NCI-H1105 (cell line): ENCODE measurements around the gene HACE1.
"Not testable (repeated sequence)": the region's sequence is repeated elsewhere in the genome, so short reads cannot be mapped to it uniquely, and the experiment has no call there.

ENCODE experiments used
- DNase-seq: peaks from one replicate; lab custom pipeline; 2025; lab: John Stamatoyannopoulos, UW

The HACE1 gene

DNA sequence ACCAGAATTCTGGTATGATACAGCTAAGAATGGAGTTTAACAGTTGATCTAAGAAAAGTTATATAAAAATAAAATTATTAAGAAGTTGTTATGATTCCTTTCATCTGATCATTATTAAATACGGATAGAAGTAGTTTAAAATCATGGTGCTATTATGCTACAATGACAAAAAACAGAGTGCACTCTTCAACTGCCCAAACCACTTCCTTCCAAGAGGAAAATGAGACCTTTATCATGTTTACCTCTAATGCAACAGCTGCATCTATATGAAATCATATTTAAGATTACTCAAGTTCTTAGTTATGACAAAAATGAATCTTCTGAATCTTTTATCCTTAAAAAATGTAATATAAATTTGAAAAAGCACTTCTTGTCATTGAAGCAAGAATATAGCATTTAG lies 31.2 kb downstream of the HACE1 start:
- DNase-seq = no peak

DNA sequence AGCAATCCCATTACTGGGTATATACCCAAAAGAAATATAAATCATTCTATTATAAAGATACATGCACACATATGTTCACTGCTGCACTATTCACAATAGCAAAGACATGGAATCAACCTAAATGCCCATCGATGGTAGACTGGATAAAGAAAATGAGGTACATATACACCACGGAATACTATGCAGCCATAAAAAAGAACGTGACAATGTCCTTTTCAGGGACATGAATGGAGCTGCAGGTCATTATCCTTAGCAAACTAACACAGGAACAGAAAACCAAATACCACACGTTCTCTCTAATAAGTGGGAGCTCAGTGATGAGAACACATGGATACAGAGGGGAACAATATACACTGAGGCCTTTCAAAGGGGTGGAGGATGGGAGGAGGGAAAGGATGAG lies 38.9 kb downstream of the HACE1 start:
- DNase-seq = not testable (repeated sequence)

DNA sequence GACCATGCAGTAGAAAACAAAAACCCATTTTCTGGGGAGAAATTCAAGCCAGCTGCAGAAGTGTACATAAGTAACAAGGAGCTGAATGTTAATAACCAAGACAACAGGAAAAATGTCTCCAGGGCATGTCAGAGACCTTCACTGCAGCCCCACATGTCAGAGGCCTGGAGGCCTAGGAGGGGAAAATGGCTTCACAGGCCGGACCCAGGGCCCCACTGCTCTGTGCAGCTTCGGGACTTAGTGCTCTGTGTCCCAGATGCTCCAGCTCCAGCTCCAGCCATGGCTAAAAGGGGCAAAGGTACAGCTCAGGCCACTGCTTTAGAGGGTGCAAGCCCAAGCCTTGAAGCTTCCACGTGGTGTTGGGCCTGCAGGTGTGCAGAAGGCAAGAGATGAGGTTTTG lies 43.6 kb downstream of the HACE1 start:
- no peak for DNase-seq

DNA sequence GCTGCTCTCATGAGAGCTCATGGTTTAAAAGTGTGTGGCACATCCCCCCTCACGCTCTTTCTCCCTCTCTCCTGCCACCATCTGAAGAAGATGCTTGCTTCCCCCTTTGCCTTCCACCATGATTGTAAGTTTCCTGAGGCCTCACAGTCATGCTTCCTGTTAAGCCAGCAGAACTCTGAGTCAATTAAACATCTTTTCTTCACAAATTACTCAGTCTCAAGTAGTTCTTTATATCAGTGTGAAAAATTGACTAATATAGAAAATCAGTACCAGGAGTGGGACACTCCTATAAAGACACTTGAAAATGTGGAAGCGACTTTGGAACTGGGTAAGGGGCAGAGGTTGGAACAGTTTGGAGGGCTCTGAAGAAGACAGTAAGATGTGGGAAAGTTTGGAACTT lies 45.0 kb downstream of the HACE1 start:
- DNase-seq = no peak

DNA sequence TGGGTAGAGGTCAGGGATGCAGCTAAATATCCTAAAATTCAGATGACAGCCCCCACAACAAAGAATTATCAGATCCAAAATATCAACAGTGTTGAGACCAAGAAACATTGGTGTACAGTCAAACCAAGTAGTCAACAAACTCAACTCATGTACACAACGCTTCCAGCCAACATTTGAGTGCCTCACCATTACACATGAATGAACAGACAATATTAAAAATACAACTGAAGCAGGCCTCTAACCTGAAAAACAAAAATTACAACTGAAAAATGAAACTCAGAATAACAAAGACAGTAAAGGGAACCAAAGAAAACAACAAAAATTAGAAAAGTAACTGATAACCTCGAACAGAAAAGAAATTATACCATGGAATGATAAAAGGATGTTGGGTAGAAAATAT lies 46.2 kb downstream of the HACE1 start:
- DNase-seq = no peak

DNA sequence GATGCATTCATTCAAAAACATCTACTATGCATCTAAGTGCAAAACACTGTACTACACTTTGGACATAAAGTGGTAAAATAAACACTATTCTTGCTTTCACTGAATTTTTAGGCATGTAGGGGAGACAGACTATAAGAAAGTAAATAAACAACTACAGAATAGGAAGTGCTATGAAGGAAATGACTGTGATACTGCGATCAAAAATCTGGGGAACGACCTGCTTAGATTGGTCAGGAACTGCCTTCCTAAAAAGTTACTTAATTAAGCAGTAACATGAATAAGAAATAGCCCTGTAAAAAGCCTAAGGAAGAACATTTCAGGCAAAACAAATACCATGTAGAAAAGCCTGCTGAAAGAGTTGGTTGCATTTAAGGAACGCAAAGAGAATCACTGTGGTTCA lies 50.6 kb downstream of the HACE1 start:
- no peak for DNase-seq

DNA sequence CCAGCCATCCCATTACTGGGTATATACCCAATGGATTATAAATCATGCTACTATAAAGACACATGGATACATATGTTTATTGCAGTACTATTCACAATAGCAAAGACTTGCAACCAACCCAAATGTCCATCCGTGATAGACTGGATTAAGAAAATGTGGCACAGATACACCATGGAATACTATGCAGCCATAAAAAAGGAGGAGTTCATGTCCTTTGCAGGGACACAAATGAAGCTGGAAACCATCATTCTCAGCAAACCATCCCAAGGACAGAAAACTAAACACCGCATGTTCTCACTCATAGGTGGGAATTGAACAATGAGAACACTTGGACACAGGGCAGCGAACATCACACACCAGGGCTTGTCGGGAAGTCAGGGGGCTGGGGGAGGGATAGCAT lies 54.4 kb downstream of the HACE1 start:
- DNase-seq = not testable (repeated sequence)

DNA sequence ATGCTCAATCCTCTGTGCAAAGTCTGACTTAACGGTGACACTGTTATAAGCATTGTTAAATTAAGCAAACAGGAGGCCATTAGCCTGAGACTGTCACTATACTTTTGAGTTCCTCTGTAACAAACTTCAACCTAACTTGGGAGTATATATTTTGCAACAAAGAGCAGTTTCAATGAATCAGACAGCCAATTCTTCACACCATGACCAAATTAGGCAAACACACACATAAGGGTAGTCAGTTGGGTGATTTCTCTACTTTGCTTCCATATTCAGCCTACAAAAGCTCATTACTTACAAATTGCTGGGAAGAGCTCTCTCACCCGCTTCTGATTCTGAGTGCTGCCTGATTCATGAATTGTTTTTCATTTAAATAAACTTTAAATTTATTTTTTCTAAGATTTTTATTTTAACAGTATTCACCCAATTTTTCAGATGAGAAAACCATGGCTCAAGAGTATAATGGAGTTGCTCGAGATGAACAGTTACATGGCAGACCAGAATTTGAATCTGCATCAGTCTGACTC lies 60.5 kb downstream of the HACE1 start:
- no peak for DNase-seq

DNA sequence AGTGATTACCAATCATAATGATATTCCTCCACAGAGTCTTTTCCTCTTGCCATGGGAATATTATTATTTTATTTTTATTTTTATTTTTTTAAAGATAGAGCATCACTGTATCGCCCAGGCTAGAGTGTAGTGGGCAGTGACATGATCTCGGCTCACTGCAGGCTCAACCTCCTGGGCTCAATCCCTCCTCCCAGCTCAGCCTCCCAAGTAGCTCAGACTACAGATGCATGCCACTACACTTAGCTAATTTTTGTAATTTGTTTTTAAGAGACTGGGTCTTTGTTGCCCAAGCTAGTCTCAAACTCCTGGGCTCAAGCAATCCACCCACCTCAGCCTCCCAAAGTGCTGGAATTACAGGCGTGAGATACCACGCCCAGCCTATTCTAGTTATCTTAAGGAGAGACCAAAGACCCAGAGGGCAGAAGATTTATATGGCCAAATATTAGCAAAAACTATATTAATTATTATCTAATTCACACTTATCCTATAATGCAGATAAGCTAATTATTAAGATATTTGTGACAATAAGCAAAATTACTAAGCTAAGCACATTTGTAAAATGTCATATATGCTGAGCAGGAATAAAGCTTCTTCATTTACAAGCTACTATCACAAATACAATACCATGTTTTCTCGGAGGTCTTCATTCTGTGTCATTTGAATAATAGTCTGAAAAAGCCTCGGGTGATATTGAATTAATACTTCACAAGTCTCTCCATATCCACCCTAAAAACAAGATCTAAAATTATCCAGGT lies 63.5 kb downstream of the HACE1 start:
- no peak for DNase-seq

DNA sequence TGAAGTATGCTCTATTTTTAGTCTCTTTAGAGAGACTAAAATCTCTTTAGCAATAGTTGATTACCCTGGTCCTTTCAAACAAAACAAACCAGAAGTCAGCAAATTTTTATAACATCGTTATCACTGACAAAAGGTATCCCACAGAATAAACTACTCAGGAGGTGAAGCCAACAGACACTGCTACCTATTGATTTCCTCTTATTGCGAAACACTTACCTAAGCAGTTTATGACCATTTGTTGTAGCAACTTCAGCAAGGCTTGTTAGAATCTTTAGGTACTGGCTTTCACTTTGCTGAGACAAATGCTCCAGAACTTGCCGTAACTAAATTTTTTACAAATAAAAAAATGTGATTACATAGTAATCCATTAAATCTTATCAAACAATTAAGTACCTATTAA lies 64.4 kb downstream of the HACE1 start:
- DNase-seq = no peak

DNA sequence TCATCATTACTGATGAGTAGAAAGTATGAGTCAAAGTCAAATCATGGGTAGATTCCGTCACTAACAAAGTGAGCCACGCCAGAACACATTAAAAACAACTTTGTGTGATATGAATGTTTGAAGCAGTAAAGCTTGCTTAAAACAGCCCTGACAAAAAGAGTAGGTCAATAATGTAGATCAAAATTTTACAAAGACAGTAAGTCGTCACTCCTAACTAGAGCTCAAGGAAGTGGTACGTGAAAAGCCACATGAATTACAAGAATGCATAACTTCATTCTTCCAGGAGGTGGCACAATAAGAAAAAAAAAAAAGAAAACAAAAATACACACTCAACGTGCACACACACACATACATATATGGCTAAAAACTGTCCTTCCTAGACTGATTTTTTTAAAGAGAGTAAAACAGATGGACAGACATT lies 69.9 kb downstream of the HACE1 start:
- no peak for DNase-seq

DNA sequence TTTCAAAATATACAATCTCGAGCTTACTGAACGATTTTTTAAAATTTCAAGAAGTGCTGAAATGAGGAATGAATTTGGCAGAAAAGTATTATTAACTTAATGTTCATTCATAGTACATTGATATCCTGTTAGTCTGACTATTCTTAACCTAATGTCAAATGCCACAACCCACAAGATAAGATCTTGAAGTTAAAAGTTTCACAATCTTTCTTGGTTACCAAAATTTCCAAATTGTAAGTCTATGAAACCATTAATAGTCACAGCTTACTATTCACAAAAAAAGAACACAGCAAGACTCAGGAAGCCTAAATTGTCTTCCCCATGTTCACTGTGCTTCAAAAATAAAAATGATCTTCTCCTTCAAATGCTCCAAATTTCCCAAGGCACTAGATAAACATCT lies 71.3 kb downstream of the HACE1 start:
- no peak for DNase-seq

DNA sequence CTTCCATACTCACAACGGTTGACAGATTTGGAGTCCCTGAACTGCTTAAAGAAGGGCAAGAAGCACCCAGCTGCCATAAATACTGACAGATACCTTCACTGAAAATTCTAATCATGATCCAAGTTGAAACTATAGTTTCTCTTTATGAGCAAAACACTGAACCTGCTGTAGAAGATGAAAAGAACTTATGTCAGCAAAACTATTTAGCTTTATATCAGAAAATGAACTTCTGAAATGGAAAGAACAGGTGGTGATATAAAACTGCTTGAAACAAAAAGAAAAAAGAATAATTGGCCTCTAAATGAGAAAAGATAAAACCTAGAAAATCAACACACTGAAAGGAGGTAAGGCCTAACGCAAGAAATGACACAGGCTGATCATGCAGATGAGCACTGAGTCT lies 72.4 kb downstream of the HACE1 start:
- no peak for DNase-seq

DNA sequence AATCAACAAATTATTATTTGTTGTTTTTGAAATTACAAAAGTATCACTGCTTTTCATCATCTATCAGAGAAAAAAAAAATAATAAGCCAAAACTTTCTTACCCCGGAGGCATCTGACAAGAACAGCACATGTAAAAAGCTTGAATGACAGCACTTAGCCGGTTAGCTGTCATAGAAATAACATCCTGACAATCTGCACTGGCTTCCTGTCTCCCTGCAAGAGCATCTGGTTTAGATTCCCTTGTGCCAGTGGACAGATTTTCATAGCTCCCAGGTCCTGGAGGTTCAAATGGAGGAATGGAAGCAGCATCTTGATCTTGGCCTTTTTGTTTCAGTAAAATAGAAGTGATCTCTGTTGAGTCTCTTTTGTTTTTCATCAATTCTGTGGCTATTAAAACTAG lies 74.8 kb downstream of the HACE1 start:
- no peak for DNase-seq

DNA sequence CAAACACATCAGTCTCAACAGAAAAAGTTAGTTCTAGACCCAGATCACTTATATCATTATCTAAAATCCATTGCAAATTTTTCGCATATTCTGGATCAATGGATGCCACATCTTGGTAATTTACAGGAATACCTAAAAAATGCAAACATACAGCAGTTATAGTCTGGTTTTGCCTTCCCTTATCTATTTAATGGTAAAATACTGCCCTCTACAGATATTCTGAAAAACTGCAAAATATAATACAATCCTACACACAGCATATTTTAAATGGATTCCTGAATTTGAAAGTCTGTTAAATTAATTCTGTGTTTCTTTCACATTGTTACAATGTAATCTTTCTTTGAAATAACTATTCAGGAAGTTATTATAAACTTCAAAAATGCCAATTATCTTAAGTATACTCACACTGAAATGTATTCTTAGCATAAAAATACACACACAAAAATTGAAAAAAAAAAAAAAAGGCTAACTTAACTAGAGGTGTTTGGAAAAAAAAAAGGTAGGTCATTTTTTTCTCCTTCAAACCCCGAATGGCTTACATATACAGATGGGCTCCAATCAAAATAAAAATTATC lies 88.4 kb downstream of the HACE1 start:
- no peak for DNase-seq

DNA sequence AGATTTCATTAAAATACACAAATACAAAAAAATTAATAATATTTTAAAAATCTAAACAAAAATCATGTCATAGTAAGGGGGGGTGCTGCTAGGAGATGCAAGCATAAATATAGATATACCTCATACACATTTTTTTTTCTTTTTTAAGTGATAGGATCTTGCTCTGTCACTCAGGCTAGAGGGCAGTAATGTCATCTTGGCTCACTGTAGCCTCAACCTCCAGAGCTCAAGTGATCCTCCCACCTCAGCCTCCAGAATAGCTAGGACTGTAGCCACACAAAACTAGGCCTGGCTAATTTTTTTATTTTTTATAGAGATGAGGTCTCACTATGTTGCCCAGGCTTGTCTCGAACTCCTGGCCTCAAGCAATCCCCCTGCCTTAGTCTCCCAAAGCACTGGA lies 90.8 kb downstream of the HACE1 start:
- no peak for DNase-seq

DNA sequence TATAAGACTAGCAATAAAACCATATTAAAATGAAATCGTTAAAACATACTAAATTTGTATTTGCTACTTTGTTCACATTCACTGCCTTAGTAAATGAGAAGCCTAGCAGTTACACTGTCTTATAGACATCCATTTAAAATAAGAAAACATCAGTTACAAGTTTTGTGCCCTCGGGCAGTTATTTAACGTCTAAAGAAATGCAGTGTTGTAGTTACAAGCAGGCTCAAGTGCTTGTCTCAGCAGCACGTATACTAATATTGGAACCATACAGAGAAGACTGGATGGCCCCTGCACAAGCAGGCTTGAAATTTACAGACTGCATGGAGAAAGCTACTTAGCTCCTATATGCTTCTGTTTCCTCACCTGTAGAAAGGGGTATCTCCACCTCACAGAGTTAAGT lies 93.1 kb downstream of the HACE1 start:
- no peak for DNase-seq

DNA sequence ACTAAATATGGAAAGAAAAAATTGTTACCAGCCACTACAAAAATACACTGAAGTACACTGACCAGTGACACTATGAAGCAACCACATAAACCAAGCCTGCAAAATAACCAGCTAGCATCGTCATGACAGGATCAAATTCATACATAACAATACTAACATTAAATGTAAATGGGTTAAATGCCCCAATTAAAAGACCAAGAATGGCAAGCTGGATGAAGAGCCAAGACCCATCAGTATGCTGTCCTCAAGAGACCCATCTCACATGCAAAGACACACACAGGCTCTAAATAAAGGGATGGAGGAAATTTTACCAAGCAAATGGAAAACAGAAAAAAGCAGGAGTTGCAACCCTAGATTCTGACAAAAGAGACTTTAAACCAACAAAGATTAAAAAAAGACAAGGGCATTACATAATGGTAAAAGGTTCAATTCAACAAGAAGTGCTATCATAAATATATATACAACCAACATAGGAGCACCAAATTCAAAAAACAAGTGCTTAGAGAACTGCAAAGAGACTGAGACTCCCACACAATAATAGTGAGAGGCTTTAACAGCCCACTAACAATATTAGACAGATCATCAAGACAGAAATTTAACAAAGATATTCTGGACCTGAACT lies 104.8 kb downstream of the HACE1 start:
- DNase-seq = no peak

DNA sequence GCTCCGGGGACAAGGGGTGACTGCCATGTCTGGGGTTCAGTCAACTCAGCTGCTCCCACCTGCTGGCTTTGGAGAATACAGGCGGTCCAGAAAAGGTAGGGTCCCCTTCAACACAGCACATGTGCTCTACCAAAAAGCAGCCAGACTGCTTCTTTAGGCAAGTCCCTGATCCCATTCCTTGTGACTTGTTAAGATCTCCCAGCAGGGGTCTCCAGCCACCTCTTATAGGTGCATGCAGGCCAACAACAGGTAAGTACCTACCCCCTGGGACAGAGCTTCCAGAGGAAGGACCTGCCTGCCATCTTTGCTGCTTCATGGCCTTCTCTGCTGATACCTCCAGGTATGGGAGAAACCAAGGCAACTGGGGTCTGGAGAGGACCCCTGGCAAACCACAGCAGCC lies 106.5 kb downstream of the HACE1 start:
- no peak for DNase-seq

DNA sequence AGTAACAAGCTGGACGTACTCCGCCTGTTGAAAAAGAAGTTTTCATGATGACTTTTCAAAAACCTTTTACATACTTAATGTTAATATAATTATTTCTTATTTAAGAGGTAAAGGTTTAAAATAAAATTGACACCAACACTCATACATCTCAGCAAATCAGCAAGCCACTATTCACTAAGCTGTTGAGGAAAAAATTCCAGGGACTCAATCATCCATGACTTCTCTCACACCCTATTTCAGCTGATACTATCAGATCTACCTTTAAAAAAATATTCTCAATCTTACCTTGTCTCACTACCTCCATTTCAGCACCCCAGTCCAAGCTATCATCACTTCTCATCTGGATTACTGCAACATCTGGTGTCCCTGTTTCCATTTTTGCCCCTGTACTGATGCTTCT lies 109.3 kb downstream of the HACE1 start:
- DNase-seq = no peak

DNA sequence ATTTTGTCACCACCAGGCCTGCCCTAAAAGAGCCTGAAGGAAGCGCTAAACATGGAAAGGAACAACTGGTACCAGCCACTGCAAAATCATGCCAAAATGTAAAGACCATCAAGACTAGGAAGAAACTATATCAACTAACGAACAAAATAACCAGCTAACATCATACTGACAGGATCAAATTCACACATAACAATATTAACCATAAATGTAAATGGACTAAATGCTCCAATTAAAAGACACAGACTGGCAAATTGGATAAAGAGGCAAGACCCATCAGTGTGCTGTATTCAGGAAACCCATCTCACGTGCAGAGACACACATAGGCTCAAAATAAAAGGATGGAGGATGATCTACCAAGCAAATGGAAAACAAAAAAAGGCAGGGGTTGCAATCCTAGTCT lies 120.6 kb downstream of the HACE1 start:
- not testable (repeated sequence) for DNase-seq

DNA sequence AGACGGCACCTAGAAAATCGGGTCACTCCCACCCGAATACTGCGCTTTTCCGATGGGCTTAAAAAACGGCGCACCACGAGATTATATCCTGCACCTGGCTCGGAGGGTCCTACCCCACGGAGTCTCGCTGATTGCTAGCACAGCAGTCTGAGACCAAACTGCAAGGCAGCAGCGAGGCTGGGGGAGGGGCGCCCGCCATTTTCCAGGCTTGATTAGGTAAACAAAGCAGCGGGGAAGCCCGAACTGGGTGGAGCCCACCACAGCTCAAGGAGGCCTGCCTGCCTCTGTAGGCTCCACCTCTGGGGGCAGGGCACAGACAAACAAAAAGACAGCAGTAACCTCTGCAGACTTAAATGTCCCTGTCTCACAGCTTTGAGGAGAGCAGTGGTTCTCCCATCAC lies 122.2 kb downstream of the HACE1 start:
- DNase-seq = not testable (repeated sequence)

DNA sequence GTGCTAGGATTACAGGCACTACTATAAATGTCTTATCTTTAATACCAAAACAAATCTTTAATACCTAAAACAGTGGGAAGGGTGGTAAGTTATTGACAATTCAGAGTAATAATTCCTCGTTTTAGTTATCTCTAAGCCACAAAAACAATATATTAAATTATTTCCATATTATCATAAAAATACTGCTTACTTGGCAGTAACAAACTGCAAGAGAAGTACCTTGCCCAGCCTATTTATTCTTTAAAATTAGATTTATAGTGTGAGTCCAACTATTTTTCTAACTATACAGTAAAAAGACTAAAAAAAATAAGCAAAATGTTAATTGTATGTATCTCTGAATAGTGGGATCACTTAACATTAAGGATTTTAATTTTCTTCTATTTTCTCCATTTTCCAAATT lies 123.2 kb downstream of the HACE1 start:
- no peak for DNase-seq
